Upper lobe of left lung (tissue), 4 donors: ENCODE measurements around the gene UGT1A1.

Source experiments
- CTCF ChIP-seq, 6 experiments: fragments of 450-650 bp in 4 of 6; fragments of 200-600 bp in 2 of 6; sonication (generic) in 2 of 6; IDR thresholded peaks; one replicate each; pipeline ENCODE4 v1.5.1; 2016 to 2019; ENCODE audit warnings: antibody characterized with exemption in 6 of 6
- POLR2AphosphoS5 ChIP-seq, 2 donors: sonication (generic); formaldehyde crosslinking; IDR thresholded peaks; one replicate each; pipeline ENCODE4 v1.5.1; 2017; ENCODE audit warnings: antibody characterized with exemption in 2 of 2

GRCh38 chr2:233764264-233764663, 4.2 kb downstream of the UGT1A1 start:
- TF ChIP-seq CTCF (IDR thresholded peaks at IDR 0.05) = no peak
- TF ChIP-seq POLR2AphosphoS5 (IDR thresholded peaks at IDR 0.05) = no peak
